Epithelial cell of esophagus (primary cell): ENCODE measurements around the gene MICAL3.

ENCODE experiments used
- DNase-seq: peaks from one replicate; pipeline ENCODE4 v3.0.0; 2010; ENCODE audit warnings: low read depth
- H3K4me3 ChIP-seq: 2 replicates; pipeline ENCODE4 v1.5.1; 2011; ENCODE audit warnings: mild to moderate bottlenecking, low read length, control low read depth
- TF ChIP-seq, protein P1 (sequence below): IDR thresholded peaks from 2 replicates; pipeline ENCODE4 v1.5.1; 2011; ENCODE audit warnings: low read depth, mild to moderate bottlenecking, low read length, control low read depth, inconsistent platforms; ENCODE audit not compliant: insufficient read depth; ENCODE audit errors: missing control alignments

MICAL3 gene

DNA sequence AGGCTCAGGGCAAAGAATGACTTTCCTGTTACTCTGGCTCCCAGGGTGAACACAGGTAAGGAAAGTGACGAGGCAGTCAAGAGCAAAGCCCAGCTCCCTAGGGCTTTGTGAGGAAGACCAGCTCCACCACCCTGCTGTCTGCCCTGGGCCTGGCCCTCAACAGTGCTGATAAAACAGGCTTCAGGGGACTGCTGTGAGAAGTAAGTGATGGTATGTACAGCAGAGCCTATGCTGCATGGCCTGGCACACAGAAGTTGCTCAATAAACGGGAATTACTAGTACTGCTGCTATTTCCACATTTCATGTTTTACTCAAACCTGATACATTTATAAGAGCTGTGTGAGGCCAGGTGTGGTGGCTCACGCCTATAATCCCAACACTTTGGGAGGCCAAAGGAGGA, 50.3 kb downstream of the MICAL3 start:
- peak; percentile 81 for DNase-seq
- TF ChIP-seq, protein P1, sequence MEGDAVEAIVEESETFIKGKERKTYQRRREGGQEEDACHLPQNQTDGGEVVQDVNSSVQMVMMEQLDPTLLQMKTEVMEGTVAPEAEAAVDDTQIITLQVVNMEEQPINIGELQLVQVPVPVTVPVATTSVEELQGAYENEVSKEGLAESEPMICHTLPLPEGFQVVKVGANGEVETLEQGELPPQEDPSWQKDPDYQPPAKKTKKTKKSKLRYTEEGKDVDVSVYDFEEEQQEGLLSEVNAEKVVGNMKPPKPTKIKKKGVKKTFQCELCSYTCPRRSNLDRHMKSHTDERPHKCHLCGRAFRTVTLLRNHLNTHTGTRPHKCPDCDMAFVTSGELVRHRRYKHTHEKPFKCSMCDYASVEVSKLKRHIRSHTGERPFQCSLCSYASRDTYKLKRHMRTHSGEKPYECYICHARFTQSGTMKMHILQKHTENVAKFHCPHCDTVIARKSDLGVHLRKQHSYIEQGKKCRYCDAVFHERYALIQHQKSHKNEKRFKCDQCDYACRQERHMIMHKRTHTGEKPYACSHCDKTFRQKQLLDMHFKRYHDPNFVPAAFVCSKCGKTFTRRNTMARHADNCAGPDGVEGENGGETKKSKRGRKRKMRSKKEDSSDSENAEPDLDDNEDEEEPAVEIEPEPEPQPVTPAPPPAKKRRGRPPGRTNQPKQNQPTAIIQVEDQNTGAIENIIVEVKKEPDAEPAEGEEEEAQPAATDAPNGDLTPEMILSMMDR, result no peak
- H3K4me3 ChIP-seq, result no peak overlapping the region

DNA sequence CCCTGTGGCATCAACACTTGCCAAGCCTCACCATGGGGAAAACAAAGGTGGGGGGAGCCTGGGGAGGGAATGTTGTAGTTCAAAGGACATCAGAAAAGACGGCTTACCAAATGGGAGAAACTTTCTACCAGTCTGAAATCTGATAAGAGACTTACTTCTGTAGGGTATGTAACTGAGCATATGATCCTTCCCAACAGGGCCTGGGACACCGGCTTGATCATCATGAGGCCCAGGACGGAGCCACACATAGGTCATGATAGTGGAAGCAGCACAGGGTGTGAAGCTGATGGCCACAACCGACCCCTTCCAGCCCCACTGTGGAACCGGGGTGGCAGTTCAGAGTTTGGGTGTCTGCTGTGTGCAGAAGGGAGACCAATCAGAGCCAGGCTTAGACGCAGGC, 51.1 kb downstream of the MICAL3 start:
- no peak for DNase-seq
- H3K4me3 ChIP-seq, result no peak overlapping the region
- TF ChIP-seq, protein P1, result no peak

DNA sequence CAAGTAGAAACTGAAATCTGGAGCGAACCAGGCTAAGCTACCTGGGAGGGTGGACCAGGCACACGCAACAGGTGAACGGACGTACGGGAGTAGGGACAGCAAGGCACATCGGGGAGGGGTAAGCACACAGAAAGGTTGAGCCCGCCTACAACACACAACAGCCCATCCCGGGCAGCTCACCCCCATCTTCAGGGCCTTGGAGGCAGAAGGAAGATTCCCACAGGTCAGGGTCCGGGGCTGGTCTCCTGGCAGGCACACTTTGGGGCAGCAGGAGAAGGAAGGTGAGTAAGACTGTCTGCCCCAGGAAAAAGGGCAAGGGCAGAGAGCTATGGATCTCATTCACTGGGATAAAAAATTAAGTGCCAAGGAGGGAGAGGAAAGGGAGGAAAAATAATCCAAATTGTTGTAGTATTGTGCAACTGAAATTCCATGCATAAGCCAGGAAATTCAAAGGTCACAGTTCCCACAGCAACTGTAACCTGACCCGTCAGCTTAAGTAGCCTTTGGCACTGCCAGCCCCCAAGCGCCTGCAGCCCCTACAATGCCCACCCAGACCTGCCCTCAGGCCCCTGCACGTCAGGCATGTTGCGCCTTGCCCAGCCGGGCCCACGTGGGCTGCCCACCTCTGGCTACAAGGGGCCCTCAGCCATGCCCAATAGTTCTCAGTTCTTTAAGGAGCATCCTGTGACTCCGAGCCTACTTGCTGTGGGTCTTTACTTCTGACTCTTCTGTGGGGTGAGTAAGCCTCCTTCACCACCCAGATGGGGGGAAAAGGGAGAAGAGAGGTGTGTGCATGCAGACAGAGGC, 51.8 kb downstream of the MICAL3 start:
- DNase-seq, result peak; percentile 47
- H3K4me3 ChIP-seq, result no peak overlapping the region
- TF ChIP-seq, protein P1, result no peak

DNA sequence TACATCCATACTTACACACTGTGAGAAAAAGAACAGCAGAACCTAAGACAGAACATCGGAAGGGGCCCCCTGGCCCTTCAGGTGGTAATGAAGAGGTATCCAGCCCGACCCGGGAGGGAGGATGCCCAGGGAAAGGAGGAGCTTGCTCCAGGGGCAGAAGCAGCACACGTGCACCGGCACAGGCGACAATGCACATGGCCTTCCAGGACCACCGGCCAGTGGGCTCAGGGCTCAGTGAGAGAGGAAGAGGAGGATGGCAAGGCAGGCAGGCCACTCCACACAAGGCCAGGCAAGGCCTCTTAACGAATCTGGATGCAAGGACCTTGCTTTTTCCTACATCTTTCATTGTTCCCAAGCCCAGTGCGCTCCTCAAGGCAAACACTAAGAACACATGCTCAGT, 52.6 kb downstream of the MICAL3 start:
- TF ChIP-seq, protein P1, result no peak
- H3K4me3 ChIP-seq, result no peak overlapping the region
- no peak for DNase-seq

DNA sequence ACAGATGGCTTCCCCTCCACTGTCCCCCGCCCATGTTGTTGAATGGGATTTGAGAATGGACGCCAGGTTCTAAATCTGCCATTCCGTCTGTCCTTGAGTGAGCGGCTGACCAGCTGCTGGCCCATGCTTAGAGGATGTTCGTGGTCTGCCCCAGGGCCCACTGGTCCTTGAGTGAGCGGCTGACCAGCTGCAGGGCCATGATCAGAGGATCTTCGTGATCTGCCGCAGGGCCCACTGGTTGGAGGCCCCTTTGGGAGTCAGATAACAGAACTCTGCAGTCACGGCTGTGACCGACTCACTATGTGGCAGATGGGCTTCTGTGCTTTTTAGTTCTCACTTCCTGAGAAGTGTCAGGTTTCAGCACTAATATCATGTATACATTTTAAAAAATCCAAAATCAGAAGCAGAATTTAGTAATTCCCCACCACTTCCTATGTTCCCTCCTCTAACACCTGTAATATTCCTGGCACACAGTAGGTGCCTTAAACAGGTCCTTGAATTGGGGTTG, 54.1 kb downstream of the MICAL3 start:
- no peak overlapping the region for H3K4me3 ChIP-seq
- no peak for DNase-seq

DNA sequence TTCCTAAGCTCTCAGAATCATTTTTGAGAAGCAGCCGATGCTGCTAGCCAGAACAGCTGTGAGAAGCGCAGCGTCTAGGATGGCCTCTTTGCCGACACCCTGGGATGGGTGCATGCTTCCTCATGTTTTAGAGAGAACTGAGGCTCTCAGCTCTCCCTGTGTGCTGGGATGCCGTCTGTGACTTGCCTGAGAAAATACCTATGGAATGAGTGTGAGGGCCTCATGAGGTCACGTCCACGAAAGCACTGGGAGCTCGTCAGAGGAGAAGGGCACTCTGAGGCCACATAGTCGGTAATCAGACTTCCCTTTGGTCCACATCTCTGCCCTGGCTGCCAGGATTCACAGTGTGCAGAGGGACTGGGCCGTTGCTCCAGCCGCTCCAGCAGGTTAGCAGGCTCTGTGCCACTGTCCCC, 54.7 kb downstream of the MICAL3 start:
- H3K4me3 ChIP-seq, result no peak overlapping the region
- TF ChIP-seq, protein P1, result no peak
- DNase-seq, result peak; percentile 78

More for the DNA sequence above, 54.1 kb downstream of the MICAL3 start:
- TF ChIP-seq, protein P1, result no peak
